Measurements from ENCODE around the gene RAET1G.

DNA sequence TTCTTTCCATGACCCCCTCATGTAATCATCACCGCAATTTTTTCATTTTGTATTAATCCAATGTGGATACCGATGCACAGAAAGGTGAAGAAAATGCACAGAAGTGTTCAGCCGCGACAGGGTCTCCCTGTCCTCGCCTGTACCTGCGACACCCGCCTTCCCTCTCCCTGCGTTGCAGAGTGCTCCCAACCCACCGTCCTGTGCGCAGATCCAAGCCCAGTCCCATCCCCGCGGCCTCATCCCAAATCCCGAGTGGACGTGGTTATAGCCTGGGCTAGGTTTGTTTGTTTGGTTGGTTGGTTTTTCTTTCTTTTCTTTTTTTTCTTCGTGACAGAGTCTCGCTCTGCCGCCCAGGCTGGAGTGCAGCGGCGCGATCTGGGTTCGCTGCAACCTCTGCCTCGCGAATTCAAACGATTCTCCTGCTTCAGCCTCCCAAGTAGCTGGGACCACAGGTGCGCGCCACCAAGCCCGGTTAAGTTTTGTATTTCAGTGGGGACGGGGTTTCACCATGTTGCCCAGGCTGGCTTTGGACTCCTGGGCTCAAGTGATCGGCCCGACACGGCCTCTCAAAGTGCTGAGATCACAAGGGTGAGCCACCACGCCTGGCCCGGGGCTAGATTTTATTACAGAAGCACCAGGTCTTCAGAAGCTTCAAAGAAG is 536 bp upstream of the RAET1G start:
- TF ChIP-seq CTCF (IDR thresholded peaks at IDR 0.05) (no peak), EP300 (IDR thresholded peaks at IDR 0.05) (no peak), POLR2A (IDR thresholded peaks at IDR 0.05) (no peak)

Data from tibial nerve (tissue), 4 donors.